PC-9 (cell line): ENCODE data around the gene GABRG3. TPM values are rescaled to one million over a fixed set of nuclear protein-coding genes. Genes with fewer than 3 reads are reported as not detected.

Experiments
- BruUV-seq: library from RNA; stranded (reverse); fragments of 400-500 nt; replicated peaks from 2 replicates; lab custom pipeline; 2021; lab: Mats Ljungman, UMichigan
- CTCF ChIA-PET: fragments of 300-600 bp; sonication (Branson Sonifier 250); formaldehyde crosslinking; loops from one replicate; lab custom pipeline; 2022; ENCODE audit warnings: antibody characterized with exemption; lab: Charles Lee
- POLR2A ChIA-PET: fragments of 300-600 bp; sonication (Branson Sonifier 250); formaldehyde crosslinking; loops from one replicate; lab custom pipeline; 2022; ENCODE audit warnings: antibody characterized with exemption; ENCODE audit not compliant: unreplicated experiment; lab: Charles Lee
- DNase-seq, 2 experiments: peaks; one replicate each; pipeline versions ENCODE4 v3.0.0 to v3.0.0-alpha.2; 2015 to 2022; ENCODE audit warnings: mixed read lengths in 1 of 2
- H2AFZ ChIP-seq: fragments of 200-600 bp; sonication (generic); 2 replicates; pipeline ENCODE4 v1.8.1; 2017; ENCODE audit warnings: antibody characterized with exemption
- H3F3A ChIP-seq: fragments of 200-600 bp; sonication (generic); 2 replicates; pipeline ENCODE4 v1.8.1; 2017; ENCODE audit warnings: antibody characterized with exemption, mild to moderate bottlenecking, low read depth; ENCODE audit not compliant: insufficient read depth
- H3K27ac ChIP-seq: fragments of 200-600 bp; sonication (generic); 2 replicates; pipeline ENCODE4 v1.6.1; 2016; ENCODE audit warnings: mixed run types
- H3K27me3 ChIP-seq: fragments of 200-600 bp; sonication (generic); 2 replicates; pipeline ENCODE4 v1.6.1; 2016; ENCODE audit warnings: low read depth, mixed run types; ENCODE audit not compliant: insufficient read depth
- H3K36me3 ChIP-seq: fragments of 200-600 bp; sonication (generic); 2 replicates; pipeline ENCODE4 v1.6.1; 2016; ENCODE audit warnings: low read depth, mixed run types
- H3K4me1 ChIP-seq: fragments of 200-600 bp; sonication (generic); replicated peaks from 2 replicates; pipeline ENCODE4 v1.6.1; 2016; ENCODE audit warnings: mixed run types; ENCODE audit not compliant: insufficient read depth
- H3K4me2 ChIP-seq: fragments of 200-600 bp; sonication (generic); 2 replicates; pipeline ENCODE4 v1.6.1; 2017; ENCODE audit warnings: mixed run types
- H3K4me3 ChIP-seq: fragments of 200-600 bp; sonication (generic); 2 replicates; pipeline ENCODE4 v1.6.1; 2016; ENCODE audit warnings: mixed run types
- H3K79me2 ChIP-seq: fragments of 200-600 bp; sonication (generic); 2 replicates; pipeline ENCODE4 v1.6.1; 2017; ENCODE audit warnings: low read depth, mixed run types
- H3K9me2 ChIP-seq: fragments of 200-600 bp; sonication (generic); 2 replicates; pipeline ENCODE4 v1.8.1; 2017; ENCODE audit warnings: mild to moderate bottlenecking; ENCODE audit not compliant: insufficient read depth
- H3K9me3 ChIP-seq: fragments of 200-600 bp; sonication (generic); 2 replicates; pipeline ENCODE4 v1.8.1; 2016; ENCODE audit warnings: low read depth; ENCODE audit not compliant: insufficient read depth
- H4K20me1 ChIP-seq: fragments of 200-600 bp; sonication (generic); 2 replicates; pipeline ENCODE4 v1.8.1; 2017; ENCODE audit not compliant: insufficient read depth
- CTCF ChIP-seq: fragments of 200-600 bp; sonication (generic); conservative IDR thresholded peaks from 2 replicates; pipeline ENCODE4 v1.6.1; 2017; ENCODE audit warnings: mixed run types, antibody characterized with exemption, mild to moderate bottlenecking, moderate library complexity
- EZH2 ChIP-seq: fragments of 200-600 bp; sonication (generic); IDR thresholded peaks from 2 replicates; pipeline ENCODE4 v1.8.0; 2017; ENCODE audit warnings: antibody characterized with exemption, low read depth
- intact Hi-C: fragments of 100-400 bp; cut with micrococcal nuclease; formaldehyde crosslinking; loops from one replicate; pipeline ENCODE4 v1.10.0; 2022; ENCODE audit not compliant: unreplicated experiment
- total RNA-seq: library from RNA; stranded (reverse); gene quantifications from 2 replicates; pipeline ENCODE4 v1.2.3, GENCODE V29; 2021

GABRG3 gene
- total RNA-seq, 1 experiment from 2014 or later, result not detected

- no peaks in the 10 kb centered on the region for H3K27me3 ChIP-seq
- H3K27ac ChIP-seq, result no peak overlapping the region
- no TSS peak for BruUV-seq
- no peaks in the 10 kb centered on the region for H3K9me2 ChIP-seq
- no peaks in the 10 kb centered on the region for H3K79me2 ChIP-seq
- H3K4me1 ChIP-seq, result no peaks in the 10 kb centered on the region
- H3K9me3 ChIP-seq, result no peaks in the 10 kb centered on the region
- no peak overlapping the region for H2AFZ ChIP-seq
- H3K36me3 ChIP-seq, result no peaks in the 10 kb centered on the region
- intact Hi-C loops, result no loop called here
- no peak overlapping the region for H3K4me2 ChIP-seq
- no peaks in the 10 kb centered on the region for H4K20me1 ChIP-seq
- H3K4me3 ChIP-seq, result no peak overlapping the region
- H3F3A ChIP-seq, result no peaks in the 10 kb centered on the region
- TF ChIP-seq EZH2 (no peak), CTCF (no peak)
- no peak for DNase-seq
- CTCF ChIA-PET, result no interaction called here
- POLR2A ChIA-PET, result no interaction called here
These were observed 321.7 kb downstream of the GABRG3 start for GRCh38 chr15:27292641-27293040.

GRCh38 chr15:27293607-27294006, 322.6 kb downstream of the GABRG3 start:
- H3K27me3 ChIP-seq, result no peaks in the 10 kb centered on the region
- no peaks in the 10 kb centered on the region for H4K20me1 ChIP-seq
- no peaks in the 10 kb centered on the region for H3K9me2 ChIP-seq
- no peaks in the 10 kb centered on the region for H3K36me3 ChIP-seq
- ChIA-PET CTCF (no interaction called here), POLR2A (no interaction called here)
- no peaks in the 10 kb centered on the region for H3K4me1 ChIP-seq
- intact Hi-C loops, result no loop called here
- H3K4me3 ChIP-seq, result no peak overlapping the region
- no peaks in the 10 kb centered on the region for H3K9me3 ChIP-seq
- BruUV-seq, result no TSS peak
- no peak overlapping the region for H3K4me2 ChIP-seq
- H2AFZ ChIP-seq, result no peak overlapping the region
- H3K27ac ChIP-seq, result no peak overlapping the region
- H3F3A ChIP-seq, result no peaks in the 10 kb centered on the region
- no peak for DNase-seq
- TF ChIP-seq EZH2 (no peak), CTCF (no peak)
- H3K79me2 ChIP-seq, result no peaks in the 10 kb centered on the region

GRCh38 chr15:27317736-27318135, 346.8 kb downstream of the GABRG3 start:
- no peak overlapping the region for H3K4me3 ChIP-seq
- H2AFZ ChIP-seq, result no peak overlapping the region
- no TSS peak for BruUV-seq
- no peaks in the 10 kb centered on the region for H3K4me1 ChIP-seq
- H3K27me3 ChIP-seq, result no peaks in the 10 kb centered on the region
- H3K9me2 ChIP-seq, result no peaks in the 10 kb centered on the region
- H3K36me3 ChIP-seq, result no peaks in the 10 kb centered on the region
- intact Hi-C loops, result no loop called here
- H3F3A ChIP-seq, result no peaks in the 10 kb centered on the region
- H3K4me2 ChIP-seq, result no peak overlapping the region
- TF ChIP-seq EZH2 (no peak), CTCF (no peak)
- ChIA-PET CTCF (no interaction called here), POLR2A (no interaction called here)
- no peaks in the 10 kb centered on the region for H3K9me3 ChIP-seq
- H3K27ac ChIP-seq, result no peak overlapping the region
- DNase-seq, result no peak
- H4K20me1 ChIP-seq, result no peaks in the 10 kb centered on the region
- H3K79me2 ChIP-seq, result no peaks in the 10 kb centered on the region
